Activated CD4-positive, alpha-beta T cell treated with anti-CD3 and anti-CD28 coated beads for 1 hour (primary cell): ENCODE data around the gene MSRB2.
"Not testable (repeated sequence)": the region's sequence is repeated elsewhere in the genome, so short reads cannot be mapped to it uniquely, and the experiment has no call there.

Experiments
- DNase-seq: peaks from one replicate; pipeline ENCODE4 v3.0.0-alpha.2; 2020

Gene MSRB2

GRCh38 chr10:23070092-23070912 is 25.1 kb upstream of the MSRB2 start:
- DNase-seq = not testable (repeated sequence)

DNA sequence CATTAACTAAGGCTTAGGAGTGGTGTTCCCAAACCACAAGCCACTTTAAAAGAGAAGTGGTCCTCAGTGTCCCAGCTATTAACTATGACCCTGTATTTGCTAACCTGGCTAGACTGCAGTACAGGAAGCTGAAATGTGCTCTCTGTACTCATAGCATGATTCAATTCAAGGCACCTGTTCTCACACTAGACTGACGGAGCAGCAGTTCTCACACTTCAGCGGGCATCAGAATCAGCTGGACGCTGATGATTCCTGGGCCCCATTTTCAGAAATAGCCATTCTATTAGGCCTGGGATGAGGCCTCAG is 24.5 kb upstream of the MSRB2 start:
- no peak for DNase-seq

DNA sequence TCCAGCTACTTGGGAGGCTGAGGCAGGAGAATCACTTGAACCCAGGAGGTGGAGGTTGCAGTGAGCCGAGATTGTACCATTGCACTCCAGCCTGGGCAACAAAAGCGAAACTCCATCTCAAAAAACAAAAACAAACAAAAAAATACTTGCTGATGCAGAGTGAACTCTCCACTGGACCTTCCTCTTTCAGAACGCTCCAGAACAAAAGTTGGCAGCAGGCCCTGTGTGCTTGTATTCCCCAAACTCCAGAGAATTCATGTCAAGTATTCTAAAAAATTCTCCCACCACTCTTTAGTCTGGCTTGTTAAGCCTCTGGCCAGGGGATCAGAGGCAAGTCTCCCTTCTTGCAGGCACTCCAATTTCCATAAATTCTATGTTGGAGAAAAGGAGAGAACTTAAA is 22.8 kb upstream of the MSRB2 start:
- not testable (repeated sequence) for DNase-seq

DNA sequence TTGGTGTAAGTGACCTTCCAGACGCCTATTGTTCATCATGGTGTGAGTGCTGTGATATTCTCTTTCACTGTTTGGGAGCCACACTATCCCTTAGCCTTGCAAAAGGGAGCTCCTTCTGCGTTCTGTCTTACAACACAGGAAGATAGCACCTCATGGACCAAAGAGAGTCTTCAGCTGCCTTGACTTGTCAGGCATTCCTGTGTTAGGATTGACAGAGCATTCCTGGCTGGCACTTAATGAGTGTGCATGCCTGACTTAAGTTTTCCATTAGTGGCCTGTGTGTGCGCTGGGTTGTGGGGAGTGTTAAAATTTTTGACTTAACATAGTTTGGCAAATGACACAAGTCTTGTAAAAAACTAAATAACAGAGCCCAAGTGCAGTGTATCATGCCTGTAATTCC is 21.9 kb upstream of the MSRB2 start:
- DNase-seq = no peak

- DNase-seq = no peak
Observed at GRCh38 chr10:23075672-23076071, 19.7 kb upstream of the MSRB2 start.

DNA sequence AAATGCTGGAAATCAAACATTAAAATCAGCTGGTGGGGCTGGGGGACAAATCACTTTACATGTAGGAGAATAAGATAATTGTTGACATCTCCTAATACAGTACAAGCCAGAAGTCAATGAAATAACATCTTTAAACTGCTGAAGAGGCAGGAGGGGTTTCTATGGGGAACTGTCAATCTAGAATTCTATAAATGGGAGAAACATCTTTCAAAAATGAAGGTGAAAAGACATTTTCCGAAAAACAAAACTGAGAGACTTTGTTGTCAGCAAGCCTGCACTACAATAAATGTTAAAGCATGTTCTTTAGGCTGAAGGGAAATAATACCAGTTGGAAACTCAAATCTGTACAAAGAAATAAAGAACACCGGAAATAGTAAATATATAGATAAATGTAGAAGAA is 17.3 kb upstream of the MSRB2 start:
- no peak for DNase-seq

DNA sequence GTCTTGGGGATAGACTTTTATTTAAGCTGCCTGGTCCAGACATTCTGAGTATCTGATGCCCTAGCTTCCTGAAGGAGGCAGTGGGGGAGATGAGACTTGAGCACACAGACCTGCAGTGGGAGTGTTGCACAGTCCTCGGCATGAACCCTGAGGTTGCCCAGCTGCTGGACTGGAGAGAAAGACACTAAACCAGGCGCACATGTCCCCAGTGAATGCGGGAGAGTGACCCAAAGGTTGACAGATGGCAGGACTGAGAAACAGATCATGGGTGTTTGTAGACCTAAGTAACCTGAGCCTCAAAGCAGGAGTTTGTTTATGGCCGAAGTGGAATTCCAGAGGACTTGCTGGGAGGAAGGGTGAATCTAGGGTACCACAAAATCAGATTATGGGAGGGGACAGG is 15.7 kb upstream of the MSRB2 start:
- DNase-seq = no peak

DNA sequence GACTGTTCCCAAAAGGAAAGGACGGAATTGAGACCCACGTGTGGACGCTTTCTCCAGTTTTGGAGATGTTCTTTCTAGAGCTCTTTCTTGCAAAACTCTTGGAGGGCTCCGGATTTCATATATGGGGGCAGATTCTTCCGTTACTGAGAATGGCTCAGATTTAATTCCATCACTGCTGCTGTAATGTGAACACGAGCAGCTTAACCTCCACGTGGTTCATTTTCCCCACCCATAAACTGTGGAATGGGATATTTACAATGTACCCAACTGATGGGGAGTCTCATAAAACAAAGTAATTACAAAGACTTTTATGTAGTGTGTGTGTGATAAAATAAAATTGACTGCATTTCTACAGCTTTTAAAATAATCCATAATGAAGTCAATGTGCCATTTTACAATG is 15.1 kb upstream of the MSRB2 start:
- no peak for DNase-seq

DNA sequence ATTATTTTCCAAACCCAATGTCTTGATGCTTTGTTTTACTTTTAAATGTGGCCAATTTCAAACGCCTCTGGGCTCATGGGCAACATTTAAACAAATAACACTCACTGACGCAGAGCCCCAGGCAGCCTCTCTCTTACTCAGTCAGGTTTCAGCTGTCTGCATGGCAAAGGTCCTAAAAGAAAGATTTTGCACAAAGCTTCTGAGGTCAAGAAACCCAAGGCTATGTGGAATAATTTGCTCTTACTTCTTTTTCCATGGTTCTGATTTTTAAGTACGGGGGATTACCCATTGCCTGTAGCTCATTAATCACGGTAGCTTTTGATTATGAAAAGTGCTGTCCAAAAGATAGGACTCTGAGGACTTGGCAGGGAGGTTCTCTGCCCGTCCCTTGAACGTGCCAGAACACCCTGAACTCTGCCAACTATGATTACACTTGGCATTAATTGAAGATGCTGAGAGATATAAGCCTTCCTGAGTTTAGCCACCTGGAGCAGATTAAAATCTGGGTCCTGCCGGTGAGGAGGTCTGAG is 14.1 kb upstream of the MSRB2 start:
- no peak for DNase-seq

GRCh38 chr10:23081891-23082290 is 13.5 kb upstream of the MSRB2 start:
- no peak for DNase-seq

- DNase-seq = no peak
Observed at GRCh38 chr10:23088609-23089008, 6.8 kb upstream of the MSRB2 start.

DNA sequence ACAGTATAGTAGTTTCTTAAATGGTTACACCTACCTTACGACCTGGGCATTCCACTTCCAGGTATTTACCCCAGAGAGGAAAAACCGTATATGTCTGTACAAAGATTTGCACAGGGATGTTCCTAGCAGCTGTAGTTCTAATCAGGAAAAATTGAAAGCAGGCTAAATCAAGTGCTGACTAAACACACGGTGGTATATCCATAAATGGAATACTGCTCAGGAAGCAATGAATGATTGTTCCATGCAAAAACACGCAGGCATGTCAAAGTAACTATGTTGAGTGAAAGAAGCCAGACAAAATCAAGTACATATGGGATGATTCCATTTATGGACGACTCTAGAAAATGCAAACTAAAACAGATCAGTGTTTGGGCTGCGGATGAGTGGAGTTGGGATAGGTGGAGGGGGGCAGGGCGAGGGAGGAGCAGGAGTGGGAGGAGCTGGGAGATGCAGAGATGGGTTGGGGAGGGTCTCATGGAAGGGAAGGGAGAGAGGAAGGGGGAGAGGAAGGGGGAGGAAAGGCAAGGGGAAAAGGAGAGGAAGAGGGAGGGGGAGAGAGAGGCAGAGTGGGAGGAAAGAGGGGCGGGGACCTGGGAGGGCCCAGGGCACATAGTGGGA is 484 bp upstream of the MSRB2 start:
- DNase-seq = no peak

DNA sequence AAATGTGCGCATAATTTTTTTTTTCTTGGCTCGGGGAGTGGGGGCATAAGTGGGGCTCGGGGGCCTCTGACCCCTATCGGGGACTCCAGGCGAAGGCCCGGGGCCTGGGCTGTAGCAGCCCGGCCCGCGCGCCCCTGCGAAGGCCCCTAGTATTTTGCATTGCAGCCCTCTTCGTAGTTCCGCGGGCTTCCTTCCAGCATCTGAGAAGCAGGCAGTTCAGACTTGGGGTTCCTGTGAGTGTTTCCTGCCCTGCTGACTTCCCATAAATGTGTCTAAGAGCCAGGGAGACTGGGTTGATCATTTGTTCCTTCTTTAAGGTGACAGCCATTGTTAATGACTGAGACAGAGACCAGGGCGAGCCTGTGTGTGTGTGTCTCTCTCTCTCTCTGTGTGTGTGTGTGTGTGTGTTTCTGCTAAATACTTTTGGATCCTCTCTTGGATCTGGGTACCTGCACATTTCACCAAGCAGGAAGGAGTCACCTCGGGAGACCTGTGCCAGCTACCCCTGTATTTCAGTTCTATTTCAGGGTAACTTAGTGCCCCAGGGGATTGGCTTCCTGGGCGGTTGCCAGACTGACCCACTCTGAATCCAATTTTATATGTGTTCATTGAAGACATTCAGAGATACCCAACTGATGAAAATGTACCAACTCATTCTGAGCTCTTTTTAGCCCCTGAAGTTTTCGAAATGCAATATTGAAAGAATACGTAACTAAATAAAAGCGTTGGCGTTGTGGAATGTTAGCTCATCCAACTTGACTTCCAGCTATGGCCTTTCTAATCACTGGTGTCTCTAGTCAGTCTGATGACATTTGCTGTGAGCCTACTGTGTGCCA is 805 bp downstream of the MSRB2 start:
- DNase-seq = peak; percentile 8

DNA sequence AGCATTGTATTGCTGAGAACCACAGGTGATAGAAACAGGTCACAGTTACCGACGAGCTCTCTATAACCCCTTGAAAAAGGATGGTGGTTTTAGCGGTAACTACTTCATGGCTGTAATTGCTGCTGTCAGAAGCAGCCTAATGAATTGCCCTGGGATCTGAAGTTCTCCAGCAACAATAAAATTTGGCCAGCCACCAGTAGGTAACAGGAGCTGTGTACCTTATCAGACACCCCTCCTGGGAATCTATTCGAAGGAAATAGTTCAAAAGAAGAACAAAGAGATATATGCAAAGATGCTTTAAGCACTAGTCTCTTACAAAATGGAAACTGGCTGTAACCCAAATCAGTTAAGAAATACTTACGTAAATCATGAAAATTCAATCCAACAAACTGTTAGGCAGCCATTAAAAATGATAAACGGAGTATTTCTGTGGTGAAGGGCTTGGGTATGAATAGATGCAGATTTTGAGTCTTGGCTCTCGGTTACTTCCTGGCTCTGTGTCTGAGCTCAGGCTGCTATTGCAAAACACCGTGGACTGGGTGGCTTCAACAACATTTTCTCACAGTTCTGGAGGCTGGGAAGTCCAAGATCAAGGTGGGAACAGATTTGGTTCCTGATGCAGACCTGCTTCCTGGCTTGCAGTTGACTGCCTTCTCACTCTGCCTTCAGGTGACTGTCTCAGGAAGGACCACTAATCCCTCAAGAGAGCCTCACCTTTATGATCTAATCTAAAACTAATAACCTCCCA is 1.6 kb downstream of the MSRB2 start:
- DNase-seq = no peak

- DNase-seq = no peak
Observed at GRCh38 chr10:23099079-23099478, 3.7 kb downstream of the MSRB2 start.

- DNase-seq = no peak
Observed at GRCh38 chr10:23099816-23100215, 4.4 kb downstream of the MSRB2 start.

- no peak for DNase-seq
Observed at GRCh38 chr10:23100331-23101030, 5.1 kb downstream of the MSRB2 start.

DNA sequence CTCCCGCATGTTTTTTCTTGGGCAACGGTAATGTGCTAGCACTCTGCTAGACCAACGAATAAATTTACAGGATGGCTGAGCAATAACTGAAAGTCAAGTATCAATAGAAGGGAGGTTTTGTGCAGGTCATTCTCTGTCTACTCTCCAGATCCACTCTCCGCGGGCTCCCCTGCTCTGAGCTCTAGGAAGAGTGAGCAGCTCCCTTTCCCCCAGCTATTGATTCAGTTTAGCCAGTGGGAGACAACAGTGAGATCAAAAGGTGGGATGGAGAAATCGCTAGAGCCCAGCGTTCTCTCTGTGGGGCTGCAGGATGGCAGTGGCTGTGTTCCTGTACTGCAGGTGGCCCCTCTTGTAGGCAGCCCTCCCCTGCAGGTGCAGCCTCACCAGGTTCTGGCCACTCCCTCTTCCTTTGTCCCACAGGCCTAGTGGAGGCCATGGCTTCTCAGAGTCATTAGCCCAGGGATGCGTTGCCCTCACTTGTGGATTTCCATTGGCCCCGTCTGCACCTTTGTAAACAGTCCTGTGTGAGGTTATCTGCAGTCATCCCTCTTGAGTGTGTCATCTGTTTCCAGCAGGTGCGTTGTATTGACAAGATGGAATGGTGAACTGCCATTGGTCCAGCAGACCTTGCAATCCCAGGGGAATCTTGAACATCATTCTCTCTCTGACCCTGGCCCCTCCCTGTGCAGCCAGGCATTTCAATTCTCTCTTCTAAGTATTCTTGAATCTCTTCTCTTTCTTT is 11.1 kb downstream of the MSRB2 start:
- no peak for DNase-seq

- DNase-seq = no peak
Observed at GRCh38 chr10:23110722-23111516, 15.5 kb downstream of the MSRB2 start.

- no peak for DNase-seq
Observed at GRCh38 chr10:23111517-23112286, 16.3 kb downstream of the MSRB2 start.
